ENCODE data around the gene RTP5. TPM values are rescaled to one million over a fixed set of nuclear protein-coding genes. Genes with fewer than 3 reads are reported as not detected.

The RTP5 gene
- polyA plus RNA-seq, 1 of the 3 experiments (the other 2 are of a cell fraction) = not detected

DNA sequence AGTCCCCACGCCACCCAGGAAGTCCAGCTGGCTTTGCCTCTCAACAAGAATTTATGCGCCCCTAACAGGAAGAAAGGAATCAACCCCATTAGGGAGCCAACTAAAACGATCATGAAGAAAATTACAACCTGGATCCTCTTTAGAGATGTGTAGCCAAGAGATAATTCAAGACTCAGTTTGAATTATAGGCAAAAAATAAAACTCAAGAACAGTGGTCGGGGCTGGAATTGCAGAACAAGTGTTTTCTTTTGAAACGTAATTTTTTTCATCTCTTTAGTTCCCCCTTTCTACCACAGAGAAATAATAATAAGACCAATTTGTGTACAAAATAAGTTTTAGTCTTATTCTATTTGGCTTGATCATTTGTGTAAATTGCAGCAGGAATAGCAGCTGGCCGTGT lies 33.2 kb upstream of the RTP5 start:
- TF ChIP-seq RAD21 (IDR thresholded peaks at IDR 0.05; ENCODE audit: low read length) = no peak
- TF ChIP-seq TAF1 (IDR thresholded peaks at IDR 0.05; ENCODE audit: borderline replicate concordance, low read depth, low read length) = no peak
- TF ChIP-seq, protein P1, sequence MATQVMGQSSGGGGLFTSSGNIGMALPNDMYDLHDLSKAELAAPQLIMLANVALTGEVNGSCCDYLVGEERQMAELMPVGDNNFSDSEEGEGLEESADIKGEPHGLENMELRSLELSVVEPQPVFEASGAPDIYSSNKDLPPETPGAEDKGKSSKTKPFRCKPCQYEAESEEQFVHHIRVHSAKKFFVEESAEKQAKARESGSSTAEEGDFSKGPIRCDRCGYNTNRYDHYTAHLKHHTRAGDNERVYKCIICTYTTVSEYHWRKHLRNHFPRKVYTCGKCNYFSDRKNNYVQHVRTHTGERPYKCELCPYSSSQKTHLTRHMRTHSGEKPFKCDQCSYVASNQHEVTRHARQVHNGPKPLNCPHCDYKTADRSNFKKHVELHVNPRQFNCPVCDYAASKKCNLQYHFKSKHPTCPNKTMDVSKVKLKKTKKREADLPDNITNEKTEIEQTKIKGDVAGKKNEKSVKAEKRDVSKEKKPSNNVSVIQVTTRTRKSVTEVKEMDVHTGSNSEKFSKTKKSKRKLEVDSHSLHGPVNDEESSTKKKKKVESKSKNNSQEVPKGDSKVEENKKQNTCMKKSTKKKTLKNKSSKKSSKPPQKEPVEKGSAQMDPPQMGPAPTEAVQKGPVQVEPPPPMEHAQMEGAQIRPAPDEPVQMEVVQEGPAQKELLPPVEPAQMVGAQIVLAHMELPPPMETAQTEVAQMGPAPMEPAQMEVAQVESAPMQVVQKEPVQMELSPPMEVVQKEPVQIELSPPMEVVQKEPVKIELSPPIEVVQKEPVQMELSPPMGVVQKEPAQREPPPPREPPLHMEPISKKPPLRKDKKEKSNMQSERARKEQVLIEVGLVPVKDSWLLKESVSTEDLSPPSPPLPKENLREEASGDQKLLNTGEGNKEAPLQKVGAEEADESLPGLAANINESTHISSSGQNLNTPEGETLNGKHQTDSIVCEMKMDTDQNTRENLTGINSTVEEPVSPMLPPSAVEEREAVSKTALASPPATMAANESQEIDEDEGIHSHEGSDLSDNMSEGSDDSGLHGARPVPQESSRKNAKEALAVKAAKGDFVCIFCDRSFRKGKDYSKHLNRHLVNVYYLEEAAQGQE (IDR thresholded peaks at IDR 0.05; ENCODE audit: low read depth, low read length) = no peak
- TF ChIP-seq JUND (IDR thresholded peaks at IDR 0.05) = no peak
- TF ChIP-seq FOXJ3 (CRISPR knock-in tag; IDR thresholded peaks at IDR 0.05) = no peak
- TF ChIP-seq GABPA (IDR thresholded peaks at IDR 0.05; ENCODE audit: low read depth) = no peak
- TF ChIP-seq NRF1 (IDR thresholded peaks at IDR 0.05; ENCODE audit: low read depth, low read length) = no peak
- TF ChIP-seq, protein P2, sequence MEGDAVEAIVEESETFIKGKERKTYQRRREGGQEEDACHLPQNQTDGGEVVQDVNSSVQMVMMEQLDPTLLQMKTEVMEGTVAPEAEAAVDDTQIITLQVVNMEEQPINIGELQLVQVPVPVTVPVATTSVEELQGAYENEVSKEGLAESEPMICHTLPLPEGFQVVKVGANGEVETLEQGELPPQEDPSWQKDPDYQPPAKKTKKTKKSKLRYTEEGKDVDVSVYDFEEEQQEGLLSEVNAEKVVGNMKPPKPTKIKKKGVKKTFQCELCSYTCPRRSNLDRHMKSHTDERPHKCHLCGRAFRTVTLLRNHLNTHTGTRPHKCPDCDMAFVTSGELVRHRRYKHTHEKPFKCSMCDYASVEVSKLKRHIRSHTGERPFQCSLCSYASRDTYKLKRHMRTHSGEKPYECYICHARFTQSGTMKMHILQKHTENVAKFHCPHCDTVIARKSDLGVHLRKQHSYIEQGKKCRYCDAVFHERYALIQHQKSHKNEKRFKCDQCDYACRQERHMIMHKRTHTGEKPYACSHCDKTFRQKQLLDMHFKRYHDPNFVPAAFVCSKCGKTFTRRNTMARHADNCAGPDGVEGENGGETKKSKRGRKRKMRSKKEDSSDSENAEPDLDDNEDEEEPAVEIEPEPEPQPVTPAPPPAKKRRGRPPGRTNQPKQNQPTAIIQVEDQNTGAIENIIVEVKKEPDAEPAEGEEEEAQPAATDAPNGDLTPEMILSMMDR (IDR thresholded peaks at IDR 0.05) = no peak; the same call in 1 of the 2 replicates
- no peak for TF ChIP-seq CHD2 (IDR thresholded peaks at IDR 0.05; ENCODE audit: low read length, partially characterized antibody)
- TF ChIP-seq MEF2A (IDR thresholded peaks at IDR 0.05; ENCODE audit: borderline replicate concordance, low read depth) = no peak
- Histone ChIP-seq H3K36me3 (replicated peaks in 1 of 2; ENCODE audit: control insufficient read depth in 1 of 2, insufficient read depth in 2 of 2, low read length in 1 of 2) (no peaks in the 10 kb centered on the region), H3K27ac (ENCODE audit: low read depth in 2 of 2, low read length in 1 of 2) (no peak overlapping the region), H3K27me3 (ENCODE audit: insufficient read depth) (no peaks in the 10 kb centered on the region), H3F3A (replicated peaks; ENCODE audit: insufficient read depth) (no peaks in the 10 kb centered on the region), H2AFZ (ENCODE audit: low read depth) (no peak overlapping the region), H3K4me3 (ENCODE audit: low read depth in 2 of 2, low read length in 1 of 2) (no peak overlapping the region), H3K4me2 (no peak overlapping the region), H3K9me2 (no peaks in the 10 kb centered on the region), H3K4me1 (ENCODE audit: control insufficient read depth in 1 of 2, insufficient read depth in 2 of 2, low read depth in 1 of 2, low read length in 1 of 2) (peaks cover 0 to 4% of the 10 kb centered on the region in 2 experiments; a peak in 1 of 4 replicates), H3K79me2 (ENCODE audit: insufficient read depth) (no peaks in the 10 kb centered on the region), H3K9me3 (no peaks in the 10 kb centered on the region), H4K20me1 (ENCODE audit: insufficient read depth) (no peaks in the 10 kb centered on the region), H3K9ac (no peak overlapping the region)
- ChIA-PET CTCF (interaction anchor here (0.7 to 1.8 kb wide), 5 partner anchors 10 to 78 kb away, joined by 3 to 5 read pairs (median 4); no protein-coding TSS in a partner anchor), POLR2A (interaction anchor here (0.9 kb wide), 1 partner anchor 33 kb away, joined by 3 read pairs; no protein-coding TSS in a partner anchor)
- 62% methylated on average over 6 of the region's 6 CpGs for WGBS (ENCODE audit: low lambda C conversion rate)
- no peak for DNase-seq

DNA sequence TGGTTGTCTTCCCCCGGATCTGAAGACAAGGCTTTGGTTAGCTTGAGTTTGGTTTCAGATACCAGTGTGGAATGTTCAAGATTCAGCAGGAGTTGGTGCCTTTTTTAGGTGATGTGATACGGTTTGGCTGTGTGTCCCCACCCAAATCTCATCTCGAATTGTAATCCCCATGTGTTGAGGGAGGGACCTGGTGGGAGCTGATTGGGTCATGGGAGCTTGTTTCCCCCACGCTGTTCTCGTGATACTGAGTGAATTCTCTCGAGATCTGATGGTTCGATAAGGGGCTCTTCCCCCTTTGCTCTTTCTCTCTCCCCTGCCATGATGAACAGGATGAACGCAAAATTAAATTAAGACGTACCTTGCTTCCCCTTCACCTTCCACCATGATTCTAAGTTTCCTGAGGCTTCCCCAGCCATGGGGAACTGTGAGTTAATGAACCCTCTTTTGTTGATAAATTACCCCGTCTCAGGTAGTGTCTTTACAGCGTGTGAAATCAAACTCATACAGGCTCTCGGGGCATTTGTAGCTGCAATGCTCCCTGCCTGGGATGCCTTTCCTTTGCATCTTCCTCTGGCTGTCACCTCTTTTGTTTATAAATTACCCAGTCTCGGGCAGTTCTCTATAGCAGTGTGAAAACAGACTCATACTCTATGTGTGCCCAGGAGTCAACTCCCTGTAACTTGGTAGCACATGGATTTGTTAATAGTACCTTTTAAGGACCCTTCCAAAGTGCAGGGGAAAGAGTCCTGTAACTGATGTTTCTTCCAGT lies 32.1 kb upstream of the RTP5 start:
- Histone ChIP-seq H3K27me3 (ENCODE audit: insufficient read depth) (no peaks in the 10 kb centered on the region), H3K9ac (no peak overlapping the region), H3K9me3 (no peaks in the 10 kb centered on the region), H2AFZ (ENCODE audit: low read depth) (no peak overlapping the region), H4K20me1 (ENCODE audit: insufficient read depth) (no peaks in the 10 kb centered on the region), H3K79me2 (ENCODE audit: insufficient read depth) (no peaks in the 10 kb centered on the region), H3K4me1 (ENCODE audit: control insufficient read depth in 1 of 2, insufficient read depth in 2 of 2, low read depth in 1 of 2, low read length in 1 of 2) (peaks cover 0 to 4% of the 10 kb centered on the region in 2 experiments; a peak in 1 of 4 replicates), H3K36me3 (replicated peaks in 1 of 2; ENCODE audit: control insufficient read depth in 1 of 2, insufficient read depth in 2 of 2, low read length in 1 of 2) (no peaks in the 10 kb centered on the region), H3K4me2 (no peak overlapping the region), H3K27ac (ENCODE audit: low read depth in 2 of 2, low read length in 1 of 2) (no peak overlapping the region), H3K9me2 (no peaks in the 10 kb centered on the region), H3F3A (replicated peaks; ENCODE audit: insufficient read depth) (no peaks in the 10 kb centered on the region), H3K4me3 (ENCODE audit: low read depth in 2 of 2, low read length in 1 of 2) (no peak overlapping the region)
- POLR2A ChIA-PET = interaction anchor here (0.9 kb wide), 1 partner anchor 34 kb away, joined by 3 read pairs; no protein-coding TSS in a partner anchor
- CTCF ChIA-PET = interaction anchor here (0.6 to 1.8 kb wide), 6 partner anchors 9 to 79 kb away, joined by 3 to 5 read pairs (median 4); no protein-coding TSS in a partner anchor
- DNase-seq = no peak
- TF ChIP-seq, protein P1 (IDR thresholded peaks at IDR 0.05; ENCODE audit: low read depth, low read length) = no peak
- TF ChIP-seq, protein P3, sequence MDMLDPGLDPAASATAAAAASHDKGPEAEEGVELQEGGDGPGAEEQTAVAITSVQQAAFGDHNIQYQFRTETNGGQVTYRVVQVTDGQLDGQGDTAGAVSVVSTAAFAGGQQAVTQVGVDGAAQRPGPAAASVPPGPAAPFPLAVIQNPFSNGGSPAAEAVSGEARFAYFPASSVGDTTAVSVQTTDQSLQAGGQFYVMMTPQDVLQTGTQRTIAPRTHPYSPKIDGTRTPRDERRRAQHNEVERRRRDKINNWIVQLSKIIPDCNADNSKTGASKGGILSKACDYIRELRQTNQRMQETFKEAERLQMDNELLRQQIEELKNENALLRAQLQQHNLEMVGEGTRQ (IDR thresholded peaks at IDR 0.05; ENCODE audit: borderline replicate concordance, low read depth, low read length) = no peak
- no peak for TF ChIP-seq YY1 (IDR thresholded peaks at IDR 0.05; ENCODE audit: low read depth)
- TF ChIP-seq SMC3 (IDR thresholded peaks at IDR 0.05; ENCODE audit: low read depth, low read length) = no peak
- no peak for TF ChIP-seq NFIC (IDR thresholded peaks at IDR 0.05; ENCODE audit: borderline replicate concordance)
- TF ChIP-seq RXRA (IDR thresholded peaks at IDR 0.05; ENCODE audit: borderline replicate concordance, low read depth) = no peak
- no peak for TF ChIP-seq FOXJ3 (CRISPR knock-in tag; IDR thresholded peaks at IDR 0.05)
- 50% methylated on average over 13 of the region's 13 CpGs for WGBS (ENCODE audit: low lambda C conversion rate)
